ENCODE measurements around the gene BBS2. TPM values are rescaled to one million over a fixed set of nuclear protein-coding genes. Genes with fewer than 3 reads are reported as not detected.

BBS2 gene
- total and polyA plus RNA-seq, 2 of the 4 experiments (the other 2 are of a cell fraction), result 18.6 to 32.3 TPM

- Histone ChIP-seq H3K14ac (replicated peaks; ENCODE audit: low read depth, low read length) (no peak overlapping the region), H3K56ac (ENCODE audit: extremely low read depth, insufficient read depth, low read length) (no peak overlapping the region), H3K9me1 (ENCODE audit: insufficient read depth, low read length) (peaks cover 10% of the 10 kb centered on the region; the same call in 1 of the 2 replicates), H3K27ac (ENCODE audit: insufficient read depth, low read length) (no peak overlapping the region), H2BK15ac (ENCODE audit: low read depth, low read length) (no peak overlapping the region), H2BK20ac (ENCODE audit: low read depth, low read length) (no peak overlapping the region), H3K9ac (ENCODE audit: low read depth, low read length) (no peak overlapping the region), H3K4me2 (ENCODE audit: low read depth, low read length) (no peak overlapping the region), H4K20me1 (ENCODE audit: insufficient read depth, low read length) (peaks cover 9% of the 10 kb centered on the region; the same call in 1 of the 2 replicates), H3K4me3 (ENCODE audit: insufficient read depth, low read depth, low read length) (no peak overlapping the region), H2AK5ac (ENCODE audit: low read depth, low read length) (no peak overlapping the region), H3K36me3 (ENCODE audit: control insufficient read depth, insufficient read depth, low read length) (peaks cover 29% of the 10 kb centered on the region), H3K23ac (ENCODE audit: low read depth, low read length) (no peak overlapping the region), H2AK9ac (replicated peaks; ENCODE audit: low read depth, low read length, poor library complexity) (peak overlapping the region; percentile 65), H2BK120ac (ENCODE audit: low read depth, low read length) (no peak overlapping the region), H4K91ac (ENCODE audit: insufficient read depth, low read depth, low read length) (no peak overlapping the region), H2BK5ac (ENCODE audit: low read depth, low read length, poor library complexity, severe bottlenecking) (no peak overlapping the region), H3K4ac (ENCODE audit: low read depth, low read length) (no peak overlapping the region), H2AFZ (replicated peaks; ENCODE audit: low read length, poor library complexity) (no peak overlapping the region), H3K27me3 (ENCODE audit: control insufficient read depth, insufficient read depth, low read length) (no peaks in the 10 kb centered on the region), H4K5ac (ENCODE audit: low read depth, low read length) (no peak overlapping the region), H3K79me1 (ENCODE audit: low read depth in 1 of 2, low read length in 2 of 2) (peaks cover 25 to 27% of the 10 kb centered on the region in 2 experiments), H3K18ac (ENCODE audit: low read depth, low read length) (no peak overlapping the region), H3K4me1 (ENCODE audit: control insufficient read depth, insufficient read depth, low read length) (no peaks in the 10 kb centered on the region), H4K8ac (ENCODE audit: low read depth in 2 of 2, low read length in 2 of 2) (no peak overlapping the region), H3K9me3 (ENCODE audit: control insufficient read depth, insufficient read depth, low read length) (no peaks in the 10 kb centered on the region)
- intact Hi-C loops (cut with micrococcal nuclease), result no loop called here
- dilution Hi-C loops (cut with HindIII; ENCODE audit: low sequenced_read_pairs, unreplicated experiment), result no loop called here
- DNase-seq (no peak), ATAC-seq (ENCODE audit: low read depth) (no peak)
- POLR2A ChIA-PET (ENCODE audit: unreplicated experiment), result no interaction called here
- in situ Hi-C loops (cut with MboI; ENCODE audit: low sequenced_read_pairs), result no loop called here
- CTCF ChIA-PET, result no interaction called here
- no CpG with 5 or more reads among the region's 1 CpG for WGBS, 2 experiments (ENCODE audit: extremely low coverage in 2 of 2, insufficient read length in 1 of 2)
- BruUV-seq (replicated peaks), result no TSS peak
- no peak for TF ChIP-seq BHLHE40 (IDR thresholded peaks at IDR 0.05; ENCODE audit: low read depth, low read length)
- TF ChIP-seq RFX5 (IDR thresholded peaks at IDR 0.05; ENCODE audit: low read depth, low read length), result no peak
- TF ChIP-seq CEBPB (IDR thresholded peaks at IDR 0.05; ENCODE audit: low read depth, low read length), result no peak
- TF ChIP-seq RCOR1 (IDR thresholded peaks at IDR 0.05; ENCODE audit: insufficient replicate concordance, low read length), result no peak
- no peak for TF ChIP-seq ELK1 (IDR thresholded peaks at IDR 0.05; ENCODE audit: borderline replicate concordance, low read depth, low read length)
- no peak for TF ChIP-seq SMC3 (IDR thresholded peaks at IDR 0.05; ENCODE audit: low read depth, low read length)
- no peak for TF ChIP-seq FOS (IDR thresholded peaks at IDR 0.05; ENCODE audit: low read depth, low read length)
- no peak for TF ChIP-seq CTCF (conservative IDR thresholded peaks at IDR 0.05; ENCODE audit: low read depth, low read length)
- no peak for TF ChIP-seq USF2 (IDR thresholded peaks at IDR 0.05; ENCODE audit: low read depth, low read length)
- TF ChIP-seq CHD1 (IDR thresholded peaks at IDR 0.05; ENCODE audit: low read depth, low read length), result no peak
- no peak for TF ChIP-seq NFE2L2 (IDR thresholded peaks at IDR 0.05; ENCODE audit: low read depth, low read length)
- TF ChIP-seq POLR2A (IDR thresholded peaks at IDR 0.05; ENCODE audit: low read depth, low read length), result no peak
- TF ChIP-seq MAFK (IDR thresholded peaks at IDR 0.05; ENCODE audit: low read depth, low read length), result no peak
- TF ChIP-seq MAZ (IDR thresholded peaks at IDR 0.05; ENCODE audit: borderline replicate concordance, low read depth, low read length), result no peak
- no peak for TF ChIP-seq RAD21 (IDR thresholded peaks at IDR 0.05; ENCODE audit: low read length)
- TF ChIP-seq MXI1 (IDR thresholded peaks at IDR 0.05; ENCODE audit: borderline replicate concordance, low read depth, low read length), result no peak
These were observed 81.8 kb downstream of the BBS2 start for GRCh38 chr16:56438038-56438437.
